ENCODE data around the gene TATDN2. TPM values are rescaled to one million over a fixed set of nuclear protein-coding genes. Genes with fewer than 3 reads are reported as not detected.

TATDN2 gene
- total RNA-seq, 1 donor from 2014 or later, result 31.8 TPM

DNA sequence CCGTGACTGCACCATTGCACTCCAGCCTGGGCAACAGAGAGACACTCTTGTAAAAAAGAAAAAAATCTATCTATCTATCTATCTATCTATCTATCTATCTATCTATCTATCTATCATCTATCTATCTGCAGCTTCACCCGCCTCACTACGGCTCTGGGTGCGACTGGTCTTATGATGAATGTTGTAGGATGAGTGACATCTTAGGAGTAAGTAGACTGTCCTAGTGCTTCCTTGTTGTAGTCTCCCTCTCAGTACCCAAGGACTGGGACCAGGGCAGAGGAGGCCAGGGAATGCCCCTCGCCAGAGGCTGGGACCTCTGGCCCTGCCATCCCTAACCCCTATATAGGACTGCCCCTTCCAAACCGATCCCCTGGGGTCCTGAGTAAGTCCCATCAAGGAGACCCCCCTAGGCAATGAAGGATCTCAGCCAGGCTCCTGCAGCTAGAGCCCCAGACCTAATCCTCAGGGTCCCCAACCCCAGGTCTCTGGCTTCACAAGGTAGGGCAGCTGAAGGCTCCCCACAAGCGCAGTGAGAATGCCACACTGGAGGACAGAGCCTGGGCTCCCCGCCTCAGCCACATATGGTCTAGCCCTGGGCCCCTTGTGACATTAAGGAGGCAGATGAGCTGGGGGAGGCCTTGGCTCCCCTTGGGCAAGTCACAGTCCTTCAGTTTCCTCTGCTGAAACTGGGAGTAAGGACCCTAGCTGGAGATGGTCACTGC is 73.5 kb downstream of the TATDN2 start:
- Mint-ChIP-seq H3K4me1 (ENCODE audit: low read depth) (peaks cover 22% of the 10 kb centered on the region), H3K27ac (ENCODE audit: unreplicated experiment) (no peak overlapping the region), H3K27me3 (ENCODE audit: low read depth) (peaks cover 20% of the 10 kb centered on the region), H3K9me3 (ENCODE audit: low read depth) (no peaks in the 10 kb centered on the region), H3K36me3 (ENCODE audit: low read depth) (peaks cover 5% of the 10 kb centered on the region), H3K4me3 (ENCODE audit: unreplicated experiment) (peak overlapping the region; percentile 86)
- TF ChIP-seq CTCF (IDR thresholded peaks at IDR 0.05), result no peak
- no peak for DNase-seq (ENCODE audit: low spot score)

DNA sequence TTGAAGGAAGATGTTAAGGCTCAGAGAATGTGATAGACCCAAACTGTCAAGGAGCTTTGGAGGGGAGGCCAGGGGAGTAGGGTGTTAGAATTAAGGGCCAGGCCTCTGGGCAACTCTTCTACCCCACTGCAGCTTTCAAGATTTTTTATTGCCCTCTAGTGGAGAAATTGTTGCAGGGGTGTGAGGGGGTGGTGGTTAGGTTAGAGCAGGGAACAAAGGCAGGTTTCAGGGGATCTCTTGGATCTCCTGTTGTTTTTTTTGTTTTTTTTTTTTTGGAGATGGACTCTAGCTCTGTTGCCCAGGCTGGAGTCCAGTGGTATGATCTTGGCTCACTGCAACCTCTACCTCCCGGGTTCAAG is 74.1 kb downstream of the TATDN2 start:
- TF ChIP-seq CTCF (IDR thresholded peaks at IDR 0.05), result peak; percentile 54
- H3K27ac Mint-ChIP-seq (ENCODE audit: unreplicated experiment), result no peak overlapping the region
- peaks cover 22% of the 10 kb centered on the region for H3K4me1 Mint-ChIP-seq (ENCODE audit: low read depth)
- no peak overlapping the region for H3K4me3 Mint-ChIP-seq (ENCODE audit: unreplicated experiment)
- peaks cover 21% of the 10 kb centered on the region for H3K27me3 Mint-ChIP-seq (ENCODE audit: low read depth)
- no peaks in the 10 kb centered on the region for H3K9me3 Mint-ChIP-seq (ENCODE audit: low read depth)
- peaks cover 5% of the 10 kb centered on the region for H3K36me3 Mint-ChIP-seq (ENCODE audit: low read depth)
- no peak for DNase-seq (ENCODE audit: low spot score)

DNA sequence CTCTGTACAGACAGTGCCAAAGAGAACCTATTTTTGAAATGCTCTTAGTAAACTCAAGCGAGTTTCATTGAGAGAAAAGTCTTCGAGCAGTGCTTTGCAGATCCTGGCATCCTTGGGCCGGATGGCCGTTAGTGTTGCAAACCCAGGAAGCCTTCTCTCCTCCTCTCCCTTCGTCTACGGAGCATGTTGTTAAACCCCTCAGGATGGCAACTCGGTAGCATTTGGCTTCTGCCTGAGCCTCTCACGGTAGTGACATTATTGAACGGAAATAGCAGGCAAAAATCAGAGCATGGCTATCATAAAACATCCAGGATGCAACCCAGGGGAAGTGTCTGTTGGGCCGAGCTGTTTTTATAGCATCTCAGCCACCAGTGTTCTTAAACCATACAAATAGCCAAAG is 79.3 kb downstream of the TATDN2 start:
- Mint-ChIP-seq H3K9me3 (ENCODE audit: low read depth) (no peaks in the 10 kb centered on the region), H3K36me3 (ENCODE audit: low read depth) (no peaks in the 10 kb centered on the region), H3K4me3 (ENCODE audit: unreplicated experiment) (no peak overlapping the region), H3K27me3 (ENCODE audit: low read depth) (peaks cover 67% of the 10 kb centered on the region), H3K27ac (ENCODE audit: unreplicated experiment) (no peak overlapping the region), H3K4me1 (ENCODE audit: low read depth) (no peaks in the 10 kb centered on the region)
- no peak for TF ChIP-seq CTCF (IDR thresholded peaks at IDR 0.05)
- no peak for DNase-seq (ENCODE audit: low spot score)

GRCh38 chr3:10328460-10329071 is 80.3 kb downstream of the TATDN2 start:
- Mint-ChIP-seq H3K9me3 (ENCODE audit: low read depth) (no peaks in the 10 kb centered on the region), H3K4me3 (ENCODE audit: unreplicated experiment) (no peak overlapping the region), H3K27ac (ENCODE audit: unreplicated experiment) (no peak overlapping the region), H3K36me3 (ENCODE audit: low read depth) (no peaks in the 10 kb centered on the region), H3K4me1 (ENCODE audit: low read depth) (no peaks in the 10 kb centered on the region), H3K27me3 (ENCODE audit: low read depth) (peaks cover 68% of the 10 kb centered on the region)
- TF ChIP-seq CTCF (IDR thresholded peaks at IDR 0.05), result no peak
- DNase-seq (ENCODE audit: low spot score), result peak; percentile 72

DNA sequence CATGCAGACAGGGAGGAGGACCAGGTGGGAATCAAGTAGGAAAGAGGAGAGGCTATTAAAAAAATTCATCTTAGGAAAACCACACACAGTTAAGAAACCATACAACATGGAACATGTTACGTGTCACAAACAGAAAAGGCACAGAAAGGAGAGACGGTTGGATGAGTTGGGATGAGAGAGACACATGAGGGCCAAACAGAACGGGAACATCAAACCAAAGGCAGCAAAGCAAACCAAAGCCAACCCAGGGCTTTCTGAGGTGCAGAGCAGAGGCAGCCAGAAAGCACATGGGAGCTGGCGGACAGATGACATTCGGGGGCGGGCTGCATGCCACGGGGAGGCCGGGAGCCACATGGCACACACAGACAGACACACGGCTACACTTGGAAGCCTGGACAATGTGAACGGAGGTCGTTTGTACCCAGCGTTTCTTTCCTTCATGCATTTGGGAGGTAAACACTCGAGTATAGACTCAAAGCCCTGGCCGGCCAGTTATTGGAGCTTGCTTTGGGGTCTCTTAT is 81.3 kb downstream of the TATDN2 start:
- no peak overlapping the region for H3K4me3 Mint-ChIP-seq (ENCODE audit: unreplicated experiment)
- no peak for TF ChIP-seq CTCF (IDR thresholded peaks at IDR 0.05)
- no peaks in the 10 kb centered on the region for H3K9me3 Mint-ChIP-seq (ENCODE audit: low read depth)
- DNase-seq (ENCODE audit: low spot score), result no peak
- peaks cover 71% of the 10 kb centered on the region for H3K27me3 Mint-ChIP-seq (ENCODE audit: low read depth)
- no peaks in the 10 kb centered on the region for H3K4me1 Mint-ChIP-seq (ENCODE audit: low read depth)
- H3K36me3 Mint-ChIP-seq (ENCODE audit: low read depth), result no peaks in the 10 kb centered on the region
- no peak overlapping the region for H3K27ac Mint-ChIP-seq (ENCODE audit: unreplicated experiment)

Data from chondrocyte (in vitro differentiated cells).